CD4-positive, alpha-beta T cell treated with Interleukin-21 for 1 hour (primary cell): ENCODE data around the gene PEPD.
"Not testable (repeated sequence)": the region's sequence is repeated elsewhere in the genome, so short reads cannot be mapped to it uniquely, and the experiment has no call there.

Source experiments
- DNase-seq: peaks from one replicate; pipeline ENCODE4 v3.0.0-alpha.2; 2020

PEPD gene

DNA sequence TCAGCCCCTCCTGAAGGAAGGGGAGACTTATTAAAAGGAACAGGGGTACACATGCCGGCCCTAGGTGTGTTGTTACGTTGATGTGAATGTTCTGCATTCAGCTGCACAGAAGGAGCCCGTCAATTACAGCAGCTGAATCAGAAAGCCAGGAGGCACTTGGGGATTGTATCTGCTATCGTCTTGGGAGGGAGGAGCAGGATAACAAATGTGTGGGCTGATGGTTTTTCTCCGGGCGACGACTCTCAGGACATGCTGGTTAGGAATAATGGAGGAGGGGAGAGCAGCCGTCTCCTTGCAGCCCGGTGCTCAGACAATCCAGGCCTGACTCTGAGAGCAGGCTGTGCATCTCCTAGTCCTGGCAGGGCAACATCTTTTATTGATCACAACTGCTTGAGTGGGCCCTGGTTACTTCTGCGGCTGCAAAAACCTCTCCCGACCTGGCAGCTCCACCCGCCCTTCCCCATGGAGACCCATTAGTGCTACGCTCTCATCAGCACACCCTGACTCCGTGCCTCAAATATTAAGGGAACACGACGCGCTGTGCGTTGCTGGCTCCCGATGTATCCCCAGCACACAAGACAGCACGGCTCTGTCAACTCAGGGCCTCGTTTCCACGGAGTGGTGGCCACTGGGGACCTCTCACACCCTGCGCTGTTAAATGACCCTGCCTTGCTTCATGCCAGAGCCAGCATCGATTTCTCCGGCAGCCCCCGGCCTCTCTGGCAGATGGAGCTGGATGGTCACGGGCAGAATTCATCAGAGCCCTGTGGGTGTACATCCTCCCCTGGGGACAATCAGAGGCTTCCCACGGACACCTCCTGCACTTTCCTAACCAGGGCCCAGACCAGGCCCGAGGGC lies 25.3 kb downstream of the PEPD start:
- no peak for DNase-seq

DNA sequence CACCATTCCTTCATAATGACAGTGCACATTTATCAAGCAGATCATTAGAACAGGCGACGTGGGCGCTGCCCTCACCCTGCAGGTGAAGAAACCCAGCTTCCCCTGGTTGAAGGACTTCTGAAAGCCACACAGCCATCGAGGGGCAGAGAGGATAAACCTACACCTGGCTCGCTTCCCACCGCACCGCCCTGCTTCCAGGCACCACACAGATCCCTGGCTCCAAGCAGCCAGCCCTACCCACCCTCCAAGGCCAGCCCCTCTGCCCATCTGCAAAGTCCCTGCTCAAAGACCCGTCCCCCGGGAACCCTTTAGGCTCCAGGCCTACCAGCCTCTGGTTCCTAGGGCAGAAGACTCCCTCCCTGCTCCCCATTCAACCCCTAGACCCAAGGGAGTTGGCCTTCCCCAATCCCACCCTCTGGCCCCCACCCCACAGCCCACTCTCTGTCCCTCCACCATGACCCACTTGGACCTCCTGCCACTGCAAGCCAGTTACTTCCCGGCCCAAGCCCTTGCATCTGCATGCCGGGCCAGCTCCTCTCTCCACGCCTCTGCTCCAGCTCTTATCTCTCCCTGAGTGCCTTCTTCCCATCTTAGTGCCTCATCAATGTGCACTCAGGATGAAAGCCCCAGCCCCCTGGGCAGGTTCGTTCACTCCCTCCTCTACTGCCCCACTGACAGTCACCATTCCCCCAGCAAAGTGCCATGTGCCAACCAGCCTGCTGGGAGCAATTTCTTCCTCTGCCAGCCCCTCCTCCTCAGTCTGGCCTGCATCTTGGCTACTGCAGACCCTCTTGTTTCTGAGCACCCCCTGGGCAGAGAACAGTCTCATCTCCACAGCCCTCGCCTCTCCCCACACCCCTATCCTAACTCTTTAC lies 28.0 kb downstream of the PEPD start:
- DNase-seq = no peak

DNA sequence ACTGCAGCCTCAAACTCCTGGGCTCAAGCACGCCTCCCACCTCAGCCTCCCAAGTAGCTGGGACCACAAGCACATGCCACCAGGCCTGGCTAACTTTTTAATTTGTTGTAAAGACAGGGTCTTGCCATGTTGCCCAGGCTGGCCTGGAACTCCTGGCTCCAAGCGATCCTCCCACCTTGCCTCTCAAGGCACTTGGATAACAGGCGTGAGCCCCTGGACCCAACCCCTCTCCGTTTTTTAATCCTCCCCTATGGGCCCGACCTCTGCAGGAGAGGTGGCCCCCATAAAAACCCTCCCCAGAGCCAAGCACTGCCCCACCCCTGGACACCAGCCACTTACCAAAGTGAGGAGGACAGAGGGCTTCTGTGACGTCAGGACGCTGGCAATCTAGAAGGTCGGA lies 28.6 kb downstream of the PEPD start:
- DNase-seq = no peak

DNA sequence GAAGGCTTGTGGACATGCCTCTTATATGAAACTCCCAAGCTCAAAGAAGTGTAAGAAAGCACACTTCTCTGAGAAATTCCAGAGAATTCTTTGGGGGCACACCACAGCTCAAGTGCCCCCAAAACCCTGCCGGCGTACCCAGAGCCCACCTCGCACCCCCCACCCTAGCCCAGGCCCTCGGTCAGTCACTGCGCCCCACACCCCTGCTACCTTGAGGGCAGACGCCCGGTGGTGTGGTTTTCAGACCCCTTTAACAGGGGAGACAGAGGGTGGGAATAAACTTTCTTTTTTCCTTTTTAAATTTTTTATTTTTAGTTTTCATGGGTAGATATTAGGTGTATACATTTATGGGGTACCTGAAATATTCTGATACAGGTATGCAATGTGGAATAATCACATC lies 29.5 kb downstream of the PEPD start:
- no peak for DNase-seq

DNA sequence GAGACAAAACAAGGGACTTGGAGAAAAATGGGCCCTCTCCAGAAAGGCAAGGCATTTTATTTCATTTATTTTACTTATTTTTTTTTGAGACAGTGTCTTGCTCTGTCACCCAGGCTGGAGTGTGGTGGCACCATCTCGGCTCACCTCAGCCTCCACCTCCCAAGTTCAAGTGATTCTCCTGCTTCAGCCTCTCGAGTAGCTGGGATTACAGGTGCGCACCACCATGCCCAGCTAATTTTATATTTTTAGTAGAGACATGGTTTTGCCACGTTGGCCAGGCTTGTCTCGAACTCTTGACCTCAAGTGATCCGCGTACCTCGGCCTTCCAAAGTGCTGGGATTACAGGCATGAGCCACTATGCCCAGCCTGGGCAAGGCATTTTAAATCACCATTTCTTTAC lies 31.0 kb downstream of the PEPD start:
- not testable (repeated sequence) for DNase-seq

DNA sequence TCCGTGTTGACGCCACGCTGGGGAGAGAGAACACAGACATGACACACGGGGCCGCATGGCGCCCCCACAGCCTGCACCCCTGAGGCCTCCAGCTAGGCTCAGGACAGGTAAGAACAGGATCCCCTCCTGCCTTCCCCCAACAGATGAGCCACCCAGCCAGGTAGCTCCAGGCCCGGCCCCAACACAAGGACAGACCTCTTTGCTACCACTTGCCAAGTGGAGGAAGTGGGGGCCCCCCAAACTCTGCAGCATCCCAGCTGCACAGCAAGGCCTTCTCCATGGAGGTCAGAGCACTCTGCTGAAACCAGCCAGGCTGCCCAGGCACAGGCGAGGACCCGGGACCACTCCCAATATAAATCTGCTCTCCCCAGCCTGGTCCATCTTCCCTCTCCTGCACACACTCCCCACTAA lies 31.5 kb downstream of the PEPD start:
- DNase-seq = no peak

DNA sequence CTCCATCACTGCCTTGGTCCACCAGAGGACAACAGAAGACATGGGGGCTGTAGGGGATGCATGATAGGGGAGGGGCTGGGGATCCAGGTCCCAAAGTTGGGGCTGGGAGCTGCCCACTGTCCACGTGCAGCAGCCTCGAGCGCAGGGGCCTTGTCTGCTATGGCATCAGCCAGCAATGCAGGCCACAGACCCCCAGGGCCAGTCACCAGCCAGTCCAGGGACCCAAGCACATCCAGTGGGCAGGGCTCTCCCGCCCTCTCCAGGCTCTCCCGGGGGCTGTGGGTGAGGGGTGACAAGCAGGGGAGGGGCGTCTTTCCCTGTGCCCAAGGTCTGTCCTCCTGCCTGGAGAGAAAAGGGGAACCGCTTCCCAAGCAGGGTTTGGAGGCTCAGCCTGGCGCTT lies 32.8 kb downstream of the PEPD start:
- DNase-seq = no peak

DNA sequence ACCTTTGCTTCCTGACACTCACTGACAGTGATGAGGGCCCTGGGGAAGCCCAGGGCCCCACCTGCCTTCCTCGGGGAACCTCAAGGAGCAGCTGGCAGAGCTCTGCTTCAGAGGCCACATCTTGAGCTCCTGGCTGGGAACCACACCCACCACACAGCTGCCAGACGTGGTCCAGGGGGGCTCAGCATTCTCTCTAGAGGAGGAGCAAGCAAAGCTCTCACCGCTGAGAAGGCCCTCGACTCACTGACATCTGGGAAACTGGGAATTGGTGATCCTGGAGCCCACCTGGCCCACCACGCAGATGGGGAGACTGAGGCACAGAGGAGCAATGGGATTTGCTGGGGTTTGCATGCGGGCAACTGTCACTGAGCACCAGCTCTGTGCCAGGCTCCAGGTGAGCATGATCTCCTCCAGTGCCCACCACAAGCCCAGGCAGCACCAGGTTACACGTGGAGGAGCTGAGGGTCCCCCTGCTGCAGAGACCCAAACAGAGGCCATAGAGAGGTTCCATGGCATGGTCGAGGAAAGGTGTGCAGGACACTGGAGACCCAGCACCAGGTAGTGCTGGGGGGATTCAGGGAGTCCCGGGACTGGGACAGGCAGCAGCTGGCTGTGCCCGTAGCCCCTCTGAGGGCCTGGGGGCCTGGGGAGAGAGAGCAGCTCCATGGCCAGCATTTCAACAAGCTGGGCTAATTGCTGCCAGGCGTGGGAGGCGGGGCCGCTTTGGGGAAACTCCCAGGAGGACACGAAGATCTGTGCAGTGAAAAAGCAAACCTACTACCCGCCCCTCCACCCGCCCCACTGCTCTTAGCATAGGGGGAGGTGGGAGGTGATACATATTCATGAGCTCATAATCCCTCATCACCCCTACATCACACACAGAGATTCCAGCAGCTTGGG lies 33.4 kb downstream of the PEPD start:
- DNase-seq = no peak

DNA sequence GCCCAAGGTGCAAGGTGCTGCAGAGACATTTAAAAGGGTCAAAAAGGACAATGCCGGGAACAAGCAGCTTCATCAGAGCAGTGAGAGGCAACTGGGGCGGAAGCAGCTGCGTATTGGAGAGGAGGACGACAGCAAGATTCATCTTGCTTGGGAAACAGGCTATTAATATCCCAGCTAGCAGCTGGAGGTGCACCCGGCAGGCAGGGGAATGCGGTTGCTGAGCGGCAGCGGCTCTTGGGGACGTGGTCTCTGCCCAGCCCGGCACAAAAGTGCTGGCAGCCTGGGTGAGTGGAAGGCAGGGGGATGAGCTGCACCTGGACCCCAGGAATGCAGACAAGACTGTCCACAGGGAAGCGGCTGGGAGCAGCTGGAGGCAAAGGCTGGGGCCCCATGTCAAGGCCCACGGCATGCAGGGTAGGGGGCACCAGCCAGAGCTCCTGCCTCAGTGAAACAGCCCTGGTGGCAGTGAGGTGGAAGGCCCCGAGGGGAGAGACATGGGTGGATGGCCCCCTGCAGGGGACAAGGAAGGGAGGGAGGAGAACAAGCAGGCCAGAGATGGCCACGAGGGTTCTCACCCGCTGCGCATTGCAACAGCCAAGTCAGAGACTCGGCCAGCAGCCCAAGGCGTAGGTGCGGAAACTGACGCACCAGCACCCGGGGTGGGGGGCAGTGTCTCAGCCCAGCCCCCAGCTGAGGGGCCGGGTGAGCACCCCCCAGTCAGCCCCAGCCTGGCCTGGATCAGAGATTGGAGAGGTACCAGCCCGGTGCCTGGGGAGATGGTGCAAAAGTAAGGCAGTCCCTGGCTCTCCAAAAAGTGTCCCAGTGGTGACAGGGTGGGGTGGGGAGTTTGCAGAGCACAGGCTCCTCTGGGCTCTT lies 34.4 kb downstream of the PEPD start:
- DNase-seq = no peak

DNA sequence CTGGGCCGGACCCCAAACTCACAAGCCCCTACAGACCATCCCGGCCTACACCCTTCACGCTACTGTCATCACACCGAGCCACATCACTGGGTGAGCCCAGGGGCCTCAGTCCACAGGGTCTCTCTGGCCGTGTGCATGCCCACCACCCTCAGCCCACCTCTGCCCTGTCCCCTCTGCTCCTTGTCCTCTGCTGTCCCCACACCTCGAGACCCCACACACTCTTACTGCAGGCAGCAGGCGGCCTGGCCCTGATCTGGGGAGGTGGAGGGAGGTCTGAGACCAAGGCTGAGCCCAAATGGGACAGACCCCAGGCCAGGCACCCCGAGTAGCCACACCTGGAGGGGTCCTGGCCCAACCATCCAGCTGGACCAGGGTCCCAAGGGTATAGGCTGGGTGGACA lies 35.2 kb downstream of the PEPD start:
- DNase-seq = no peak

DNA sequence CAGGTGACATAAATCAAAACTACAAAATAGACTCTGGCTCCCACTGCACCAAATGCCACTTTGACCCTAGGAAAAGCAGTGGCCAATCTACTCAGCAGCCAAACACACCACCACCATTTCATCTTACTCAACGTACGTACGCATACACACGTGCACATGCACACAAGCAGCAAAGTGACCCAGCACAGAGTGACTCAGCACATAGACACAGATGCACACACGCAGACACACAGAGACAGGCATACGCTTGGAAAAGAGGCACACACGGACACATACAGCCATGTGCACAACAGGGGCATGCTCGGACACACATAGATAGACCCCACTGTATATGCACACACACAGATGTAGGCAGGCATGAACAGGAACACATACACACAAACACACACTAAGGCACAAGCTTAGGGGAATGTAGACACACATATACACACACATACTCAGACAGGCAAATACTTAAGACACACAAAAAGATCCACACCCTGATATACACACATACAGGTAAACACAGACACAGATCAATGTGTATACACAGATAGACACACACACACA lies 37.3 kb downstream of the PEPD start:
- DNase-seq = no peak

DNA sequence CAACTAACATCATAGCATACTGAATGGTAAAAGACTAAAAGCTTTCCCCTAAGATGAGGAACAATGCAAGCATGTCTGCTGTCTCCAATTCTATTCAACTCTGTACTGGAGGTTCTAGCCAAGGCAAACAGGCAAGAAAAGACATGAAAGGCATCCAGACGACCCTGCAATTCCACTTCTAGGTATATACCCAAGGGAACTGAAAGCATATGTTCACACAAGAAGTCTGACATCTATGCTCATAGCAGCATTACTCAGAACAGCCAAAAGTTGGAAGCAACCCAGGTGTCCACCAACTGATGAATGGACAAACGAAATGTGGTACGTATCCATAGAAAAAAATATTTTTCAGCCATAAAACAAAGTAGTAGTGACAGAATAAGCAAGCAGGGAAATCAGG lies 39.1 kb downstream of the PEPD start:
- no peak for DNase-seq

DNA sequence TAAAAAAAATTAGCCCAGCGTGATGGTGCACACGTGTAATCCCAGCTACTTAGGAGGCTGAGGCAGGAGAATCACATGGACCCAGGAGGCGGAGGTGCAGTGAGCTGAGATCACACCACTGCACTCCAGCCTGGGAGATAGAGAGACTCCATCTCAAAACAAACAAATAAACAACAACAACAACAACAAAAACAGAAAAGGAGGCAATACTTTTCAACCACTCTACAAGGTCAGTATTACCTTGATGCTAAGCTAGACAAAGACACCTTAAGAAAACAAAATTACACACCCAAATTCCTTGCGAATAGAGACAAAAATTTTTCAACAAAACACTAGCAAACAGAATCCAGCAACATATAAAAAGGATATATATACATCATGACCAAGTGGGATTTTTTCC lies 39.7 kb downstream of the PEPD start:
- no peak for DNase-seq

DNA sequence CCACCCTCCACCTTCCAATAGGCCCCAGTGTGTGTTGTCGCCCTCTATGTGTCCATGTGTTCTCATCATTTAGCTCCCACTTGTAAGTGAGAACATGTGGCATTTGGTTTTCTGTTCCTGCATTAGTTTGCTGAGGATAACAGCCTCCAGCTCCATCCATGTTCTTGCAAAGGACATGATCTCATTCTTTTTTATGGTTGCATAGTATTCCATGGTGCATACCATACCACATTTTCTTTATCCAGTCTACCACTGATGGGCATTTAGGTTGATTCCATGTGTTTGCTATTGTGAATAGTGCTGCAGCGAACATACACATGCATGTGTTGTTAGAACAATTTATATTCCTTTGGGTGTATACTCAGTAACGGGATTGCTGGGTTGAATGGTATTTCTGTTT lies 42.0 kb downstream of the PEPD start:
- not testable (repeated sequence) for DNase-seq

DNA sequence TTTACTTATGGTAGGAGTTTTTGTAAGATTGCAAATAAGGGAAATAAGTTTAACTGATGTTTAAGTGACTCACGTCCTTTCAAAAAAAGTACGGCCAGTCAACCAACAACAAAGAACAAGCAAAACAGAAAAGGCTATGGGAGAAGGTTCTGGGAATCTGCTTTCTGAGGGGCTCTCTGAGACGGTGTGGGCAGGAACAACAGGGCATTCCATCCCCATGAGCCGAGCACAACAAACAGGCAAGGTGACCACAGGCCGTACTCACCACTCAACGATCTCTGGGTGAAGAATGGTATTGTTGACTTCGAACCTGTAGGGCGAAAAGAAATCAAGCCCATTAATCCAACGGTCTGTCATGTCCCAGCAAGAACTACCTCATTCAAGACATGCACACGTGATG lies 43.8 kb downstream of the PEPD start:
- no peak for DNase-seq

DNA sequence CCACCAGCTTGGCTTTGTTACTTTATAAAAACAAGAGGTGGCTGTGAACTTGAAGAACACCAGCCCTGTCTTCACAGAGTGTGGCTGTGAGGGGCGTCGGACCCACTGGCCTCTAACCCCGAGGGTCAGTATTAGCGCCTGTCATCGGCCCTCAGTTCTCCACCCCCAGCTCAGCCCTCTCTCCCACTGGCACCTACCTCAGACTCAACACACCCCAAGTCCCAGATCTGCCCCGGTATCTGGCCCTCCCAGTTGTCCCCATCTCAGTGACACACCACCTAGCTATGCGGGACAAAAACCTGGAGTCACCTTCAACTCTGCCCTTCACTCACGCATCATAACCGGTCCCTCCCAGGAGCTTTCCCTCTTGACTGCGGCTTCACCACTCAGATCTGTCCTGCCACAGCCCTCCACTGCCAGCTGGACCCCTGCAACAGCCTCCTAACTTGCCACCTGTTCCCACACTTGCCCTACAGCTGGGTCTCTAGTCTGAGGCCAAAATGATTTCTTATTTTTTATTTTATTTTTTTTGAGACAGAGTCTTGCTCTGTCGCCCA lies 45.4 kb downstream of the PEPD start:
- no peak for DNase-seq

DNA sequence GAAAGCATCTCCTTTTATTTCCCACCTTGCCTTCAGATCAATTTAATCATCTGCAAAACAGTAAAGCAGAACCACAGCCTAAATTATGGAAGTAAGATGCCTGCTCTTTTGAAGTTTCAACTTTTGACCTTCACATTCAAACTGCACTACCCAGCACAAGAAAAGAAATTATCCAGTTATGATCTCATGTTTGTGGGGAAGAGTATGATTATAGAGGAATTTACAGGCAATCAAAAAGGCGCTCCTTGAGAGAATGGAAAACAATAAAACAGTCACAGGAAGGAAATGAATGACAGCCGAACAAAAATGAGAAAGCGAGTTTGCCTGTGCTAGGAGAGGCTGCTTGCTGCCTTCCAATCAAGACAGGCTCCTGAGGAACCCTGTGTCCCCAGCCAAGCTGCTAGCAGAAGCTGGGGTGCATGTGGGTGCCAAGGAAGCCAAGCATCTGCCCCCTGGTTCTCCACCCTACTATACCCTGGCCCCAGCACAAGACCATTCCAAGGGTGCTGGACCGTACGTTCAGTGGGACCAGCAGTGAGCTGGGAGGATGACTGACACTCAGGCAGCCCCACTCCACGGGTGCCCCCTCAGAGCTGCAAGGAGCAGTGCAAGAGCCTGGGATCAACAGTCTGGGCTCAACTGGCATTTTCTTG lies 47.8 kb downstream of the PEPD start:
- DNase-seq = no peak

DNA sequence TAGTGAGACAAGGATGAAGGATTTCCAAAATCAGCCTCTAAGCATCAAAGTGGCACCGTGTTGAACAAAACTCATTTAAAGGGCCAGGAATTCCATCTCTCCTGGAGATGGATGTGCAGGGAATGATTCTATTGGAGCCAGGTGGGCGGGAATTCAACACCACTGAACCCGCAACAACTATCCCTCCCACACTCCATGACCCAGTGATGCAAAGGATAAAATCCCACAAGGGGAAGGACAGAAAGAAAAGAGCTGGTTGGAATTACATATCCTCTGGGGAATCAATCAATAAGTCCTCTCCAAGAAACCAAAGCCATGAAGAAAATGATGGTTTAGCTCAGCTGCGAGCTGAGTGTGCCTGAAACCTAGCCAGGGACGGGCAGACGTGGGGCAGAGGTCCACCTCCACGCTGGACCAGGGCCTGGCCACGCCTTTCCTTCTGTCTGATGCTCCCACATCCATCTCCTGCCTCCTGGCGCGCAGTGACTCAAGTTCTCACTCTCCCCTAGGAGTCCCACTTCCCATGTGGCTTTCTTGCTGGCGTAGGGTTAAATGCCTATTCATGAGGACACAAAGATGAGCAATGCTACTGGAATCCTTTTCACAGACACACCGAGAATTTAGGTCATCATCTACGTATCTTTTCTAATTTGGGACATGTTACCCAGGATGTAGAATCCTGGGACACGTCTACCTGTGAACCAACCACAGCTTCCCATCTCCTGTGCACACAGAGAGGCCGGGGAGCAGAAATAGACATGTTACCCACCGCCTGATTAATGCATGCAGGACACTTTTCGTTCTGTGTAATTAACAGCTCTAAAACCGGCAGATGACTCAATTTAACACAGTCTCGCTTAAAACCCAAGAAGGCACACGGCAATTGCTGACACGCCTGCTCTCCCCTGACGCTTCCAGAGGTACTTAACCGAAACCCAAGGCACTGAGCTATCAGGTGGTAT lies 48.6 kb downstream of the PEPD start:
- no peak for DNase-seq

DNA sequence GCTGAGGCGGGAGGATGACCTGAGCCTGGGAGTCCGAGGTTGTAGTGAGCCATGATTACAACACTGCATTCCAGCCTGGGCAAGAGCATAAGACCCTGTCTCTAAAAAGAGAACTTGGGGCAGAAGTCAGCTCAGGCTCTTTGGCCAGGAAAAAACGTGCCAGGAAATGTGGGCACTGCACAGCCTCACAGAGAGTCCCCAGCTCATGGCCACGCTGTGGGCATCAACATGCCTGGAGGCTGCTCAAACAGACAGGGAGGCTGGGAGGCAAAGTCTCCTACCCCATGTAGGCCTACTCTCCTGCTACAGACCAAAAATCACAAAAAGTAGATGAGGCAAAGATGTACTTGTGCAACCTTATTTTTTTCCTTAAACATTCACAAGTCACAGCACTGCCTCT lies 49.4 kb downstream of the PEPD start:
- no peak for DNase-seq
